GM12891 (cell line): ENCODE measurements around the gene HINT1.

Experiments used
- PAX5 ChIP-seq: IDR thresholded peaks from 2 replicates; pipeline ENCODE4 v1.6.1; 2011; ENCODE audit warnings: low read length, moderate library complexity, mild to moderate bottlenecking; ENCODE audit not compliant: insufficient read depth, severe bottlenecking
- POLR2A ChIP-seq: IDR thresholded peaks from 2 replicates; pipeline ENCODE4 v1.6.1; 2011; ENCODE audit warnings: low read depth, low read length, control low read depth

GRCh38 chr5:131109540-131110255 lies 55.4 kb downstream of the HINT1 start:
- TF ChIP-seq POLR2A (no peak), PAX5 (no peak)
